Right lobe of liver (tissue), 4 donors: ENCODE results near the gene SLC38A3.

Experiments used
- POLR2A ChIP-seq: fragments of 450-650 bp; IDR thresholded peaks from one replicate; pipeline ENCODE4 v1.6.1; 2017; ENCODE audit warnings: antibody characterized with exemption, mild to moderate bottlenecking
- TF ChIP-seq, protein P1 (sequence below), 4 donors: fragments of 200-600 bp in 3 of 4; fragments of 450-650 bp in 1 of 4; IDR thresholded peaks; one replicate each; pipeline versions ENCODE4 v1.5.1 to v1.8.0; 2016 to 2022; ENCODE audit warnings: antibody characterized with exemption in 4 of 4, mild to moderate bottlenecking in 2 of 4
- donor health status: DM: no; HTN: no; CAD: no.
- donor health status: DM: no; HTN: no; CAD: no.
- donor health status: DM: no; HTN: yes; CAD: no.

DNA sequence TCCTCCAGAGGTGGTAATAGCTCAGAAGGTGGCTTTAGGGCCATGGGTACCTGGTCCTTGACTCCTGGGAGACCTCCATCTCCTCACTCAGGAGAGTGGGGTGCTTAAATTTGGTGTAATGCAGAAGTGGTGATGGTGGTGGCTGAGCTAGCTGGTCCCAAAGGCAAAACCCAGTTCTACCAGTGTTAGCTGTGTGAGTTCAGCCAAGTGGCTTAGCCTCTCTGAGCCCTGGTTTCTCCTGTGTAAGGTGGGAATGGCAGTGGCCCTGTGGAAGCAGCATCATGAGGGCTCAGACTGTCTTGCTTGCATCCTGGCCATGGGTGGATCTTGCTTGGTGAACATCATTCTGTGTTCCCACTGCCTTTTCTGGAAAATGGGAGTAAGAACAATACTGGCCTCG, 40.6 kb upstream of the SLC38A3 start:
- TF ChIP-seq, protein P1, sequence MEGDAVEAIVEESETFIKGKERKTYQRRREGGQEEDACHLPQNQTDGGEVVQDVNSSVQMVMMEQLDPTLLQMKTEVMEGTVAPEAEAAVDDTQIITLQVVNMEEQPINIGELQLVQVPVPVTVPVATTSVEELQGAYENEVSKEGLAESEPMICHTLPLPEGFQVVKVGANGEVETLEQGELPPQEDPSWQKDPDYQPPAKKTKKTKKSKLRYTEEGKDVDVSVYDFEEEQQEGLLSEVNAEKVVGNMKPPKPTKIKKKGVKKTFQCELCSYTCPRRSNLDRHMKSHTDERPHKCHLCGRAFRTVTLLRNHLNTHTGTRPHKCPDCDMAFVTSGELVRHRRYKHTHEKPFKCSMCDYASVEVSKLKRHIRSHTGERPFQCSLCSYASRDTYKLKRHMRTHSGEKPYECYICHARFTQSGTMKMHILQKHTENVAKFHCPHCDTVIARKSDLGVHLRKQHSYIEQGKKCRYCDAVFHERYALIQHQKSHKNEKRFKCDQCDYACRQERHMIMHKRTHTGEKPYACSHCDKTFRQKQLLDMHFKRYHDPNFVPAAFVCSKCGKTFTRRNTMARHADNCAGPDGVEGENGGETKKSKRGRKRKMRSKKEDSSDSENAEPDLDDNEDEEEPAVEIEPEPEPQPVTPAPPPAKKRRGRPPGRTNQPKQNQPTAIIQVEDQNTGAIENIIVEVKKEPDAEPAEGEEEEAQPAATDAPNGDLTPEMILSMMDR (IDR thresholded peaks at IDR 0.05): no peak
- no peak for TF ChIP-seq POLR2A
